Smooth muscle cell (in vitro differentiated cells): ENCODE data around the gene APC2. TPM values are rescaled to one million over a fixed set of nuclear protein-coding genes. Genes with fewer than 3 reads are reported as not detected.
"Not testable (repeated sequence)": the region's sequence is repeated elsewhere in the genome, so short reads cannot be mapped to it uniquely, and the experiment has no call there.

ENCODE experiments used
- DNase-seq: peaks from one replicate; lab custom pipeline; 2025; ENCODE audit not compliant: unreplicated experiment; lab: John Stamatoyannopoulos, UW
- H2AFZ ChIP-seq: fragments of 200-600 bp; sonication (generic); 2 replicates; pipeline ENCODE4 v1.6.0; 2016; ENCODE audit warnings: antibody characterized with exemption, low read depth, mild to moderate bottlenecking
- H3F3A ChIP-seq: fragments of 200-600 bp; sonication (generic); 2 replicates; pipeline ENCODE4 v1.6.0; 2017; ENCODE audit warnings: antibody characterized with exemption, low read depth
- H3K27ac ChIP-seq: fragments of 200-600 bp; sonication (generic); 2 replicates; pipeline ENCODE4 v1.5.1; 2016; ENCODE audit warnings: low read depth, mild to moderate bottlenecking
- H3K27me3 ChIP-seq: fragments of 200-600 bp; sonication (generic); 2 replicates; pipeline ENCODE4 v1.6.1; 2016; ENCODE audit warnings: low read depth, mild to moderate bottlenecking
- H3K36me3 ChIP-seq: fragments of 200-600 bp; sonication (generic); 2 replicates; pipeline ENCODE4 v1.5.1; 2016; ENCODE audit warnings: low read depth
- H3K4me1 ChIP-seq: fragments of 200-600 bp; sonication (generic); 2 replicates; pipeline ENCODE4 v1.5.1; 2016; ENCODE audit warnings: low read depth
- H3K4me2 ChIP-seq: fragments of 200-600 bp; sonication (generic); 2 replicates; pipeline ENCODE4 v1.6.0; 2016; ENCODE audit warnings: mild to moderate bottlenecking
- H3K4me3 ChIP-seq: fragments of 200-600 bp; sonication (generic); 2 replicates; pipeline ENCODE4 v1.5.1; 2016; ENCODE audit warnings: mild to moderate bottlenecking
- H3K79me2 ChIP-seq: fragments of 200-600 bp; sonication (generic); 2 replicates; pipeline ENCODE4 v1.6.0; 2016; ENCODE audit warnings: low read depth, mild to moderate bottlenecking
- H3K9ac ChIP-seq: fragments of 200-600 bp; sonication (generic); 2 replicates; pipeline ENCODE4 v1.6.0; 2016; ENCODE audit warnings: low read depth
- H3K9me3 ChIP-seq: fragments of 200-600 bp; sonication (generic); replicated peaks from 2 replicates; pipeline ENCODE4 v1.5.1; 2016; ENCODE audit warnings: low read depth
- H4K20me1 ChIP-seq: fragments of 200-600 bp; sonication (generic); 2 replicates; pipeline ENCODE4 v1.6.0; 2016; ENCODE audit warnings: low read depth
- CTCF ChIP-seq: fragments of 200-600 bp; sonication (generic); IDR thresholded peaks from 2 replicates; pipeline ENCODE4 v1.5.1; 2017; ENCODE audit warnings: borderline replicate concordance, mild to moderate bottlenecking, antibody characterized with exemption; ENCODE audit not compliant: insufficient read depth, poor library complexity, severe bottlenecking
- whole genome bisulfite sequencing: methylation state at CpG from one replicate; pipeline ENCODE4 v1.1.7; 2016; ENCODE audit warnings: low lambda C conversion rate; 5-methylcytosine and 5-hydroxymethylcytosine counted together
- polyA plus RNA-seq: library from polyadenylated mRNA; unstranded; fragments of >200 nt; fragmentation: Nextera tagmentation; extraction: Ambion mirVana; gene quantifications from 2 replicates; pipeline ENCODE4 v1.2.1, GENCODE V29; 2016
- total RNA-seq: library from RNA; depleted of rRNA; stranded (reverse); fragments of >200 nt; gene quantifications from 2 replicates; pipeline ENCODE4 v1.2.3, GENCODE V29; 2014

APC2 gene
- total and polyA plus RNA-seq, 2 experiments from 2014 or later, result 0.18 to 0.30 TPM

DNA sequence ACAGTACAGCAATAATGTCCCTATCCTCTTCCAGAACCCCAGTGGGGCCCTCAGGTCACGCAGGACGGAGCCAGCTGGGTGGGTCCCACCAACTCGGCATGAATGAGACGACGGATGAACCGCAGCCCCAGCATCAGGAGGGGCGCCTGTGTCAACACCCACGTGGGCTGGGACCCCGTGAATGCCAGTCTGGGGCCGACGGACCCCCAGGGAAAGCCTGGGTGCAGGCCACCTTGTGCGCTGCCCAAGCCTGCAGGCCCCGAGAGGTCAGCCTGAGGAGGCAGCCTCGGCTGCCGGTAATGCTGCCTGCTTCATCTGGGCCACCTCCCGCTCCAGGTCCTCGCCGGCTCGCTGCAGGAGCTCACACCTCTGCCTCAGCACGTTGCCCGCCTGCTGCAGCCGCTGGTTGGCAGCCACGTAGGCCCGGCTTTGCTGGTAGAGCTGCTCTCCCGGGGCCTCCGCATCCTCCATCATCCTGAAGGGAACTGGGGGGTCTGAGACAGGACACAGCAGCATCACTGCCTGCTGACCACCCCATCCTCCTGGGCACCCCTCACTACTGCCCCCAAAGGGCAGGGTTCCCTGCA lies 24.9 kb downstream of the APC2 start:
- WGBS, result 96% methylated on average over 26 of the region's 26 CpGs
- no peak for TF ChIP-seq CTCF

DNA sequence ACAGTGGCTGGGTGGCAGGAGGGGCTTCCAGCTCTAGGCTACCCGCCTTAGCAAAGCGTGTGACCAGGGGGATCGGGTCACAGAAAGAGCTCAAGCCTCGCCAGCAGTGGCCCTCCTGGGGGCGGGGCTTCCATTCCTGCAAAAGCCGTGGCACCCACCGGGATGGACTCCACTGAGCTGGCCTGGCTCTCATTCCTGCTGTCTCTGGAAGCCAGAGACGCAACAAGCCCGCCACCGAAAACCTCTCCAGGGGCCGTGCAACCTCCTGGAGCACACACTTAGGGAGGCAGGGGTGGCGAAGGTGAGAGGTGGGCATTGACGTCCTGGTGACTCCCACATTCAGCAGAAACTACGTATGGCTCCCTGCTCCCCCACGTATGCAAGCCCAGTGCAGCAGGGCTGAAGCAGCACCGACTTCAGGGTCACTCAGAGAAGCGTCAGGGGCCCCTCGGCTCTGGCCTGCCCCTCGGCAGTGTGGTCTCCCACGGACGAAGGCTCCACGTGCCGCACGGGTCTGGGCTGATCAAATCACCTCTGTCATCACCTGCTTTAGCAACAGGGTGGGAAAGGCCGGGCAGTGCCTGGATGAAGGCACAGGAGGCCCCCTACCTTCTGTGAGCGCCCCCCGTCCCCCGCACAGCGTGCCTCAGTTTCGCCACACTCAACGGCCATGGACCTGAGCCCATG lies 26.0 kb downstream of the APC2 start:
- Histone ChIP-seq H3K9me3 (no peaks in the 10 kb centered on the region), H3K27ac (no peak overlapping the region), H3K4me2 (no peak overlapping the region), H3K4me3 (no peak overlapping the region), H2AFZ (no peak overlapping the region), H3K36me3 (no peaks in the 10 kb centered on the region), H3K9ac (no peak overlapping the region), H3K79me2 (peaks cover 19% of the 10 kb centered on the region), H3F3A (no peaks in the 10 kb centered on the region), H4K20me1 (peaks cover 77% of the 10 kb centered on the region), H3K27me3 (peaks cover 30% of the 10 kb centered on the region), H3K4me1 (peaks cover 4% of the 10 kb centered on the region)
- TF ChIP-seq CTCF, result no peak
- DNase-seq, result no peak
- WGBS, result 96% methylated on average over 28 of the region's 31 CpGs

More for the DNA sequence above, 24.9 kb downstream of the APC2 start:
- H3K36me3 ChIP-seq, result no peaks in the 10 kb centered on the region
- peaks cover 41% of the 10 kb centered on the region for H3K27me3 ChIP-seq
- H2AFZ ChIP-seq, result no peak overlapping the region
- no peak for DNase-seq
- no peak overlapping the region for H3K27ac ChIP-seq
- H3K4me3 ChIP-seq, result no peak overlapping the region
- no peaks in the 10 kb centered on the region for H3K9me3 ChIP-seq
- H3K4me1 ChIP-seq, result peaks cover 9% of the 10 kb centered on the region
- no peak overlapping the region for H3K4me2 ChIP-seq
- no peaks in the 10 kb centered on the region for H3F3A ChIP-seq
- peaks cover 88% of the 10 kb centered on the region for H4K20me1 ChIP-seq
- H3K9ac ChIP-seq, result no peak overlapping the region
- peaks cover 19% of the 10 kb centered on the region for H3K79me2 ChIP-seq

- H2AFZ ChIP-seq, H3K4me2 ChIP-seq, H3K9ac ChIP-seq, H3K36me3 ChIP-seq, DNase-seq, H3K4me1 ChIP-seq, H3K9me3 ChIP-seq, H3K27ac ChIP-seq, H3F3A ChIP-seq, H3K4me3 ChIP-seq: not testable (repeated sequence)
- peaks cover 66% of the 10 kb centered on the region for H4K20me1 ChIP-seq
- 95% methylated on average over 9 of the region's 9 CpGs for WGBS
- peaks cover 19% of the 10 kb centered on the region for H3K79me2 ChIP-seq
- peaks cover 19% of the 10 kb centered on the region for H3K27me3 ChIP-seq
Measured at GRCh38 chr19:1477056-1477455, 27.1 kb downstream of the APC2 start.

GRCh38 chr19:1478934-1479707 lies 29.2 kb downstream of the APC2 start, which contains the start of gene C19orf25:
Gene C19orf25 (minus strand): TSS chr19:1479215. CDS start chr19:1478903, 312 bp downstream.
- peak within 1 kb of the TSS; percentile 11 for H3K27ac ChIP-seq
- peaks cover 19% of the 10 kb centered on the region for H3K79me2 ChIP-seq
- 2% methylated on average over 57 of the region's 71 CpGs for WGBS
- TF ChIP-seq CTCF, result no peak
- DNase-seq, result peak; percentile 55
- peak within 1 kb of the TSS; percentile 61 for H3K9ac ChIP-seq
- H3K9me3 ChIP-seq, result no peaks in the 10 kb centered on the region
- no peaks in the 10 kb centered on the region for H3F3A ChIP-seq
- peak within 1 kb of the TSS; percentile 98 for H3K4me2 ChIP-seq
- H2AFZ ChIP-seq, result peak within 1 kb of the TSS; percentile 98
- H3K4me3 ChIP-seq, result peak within 1 kb of the TSS; percentile 81
- no peaks in the 10 kb centered on the region for H3K4me1 ChIP-seq
- no peaks in the 10 kb centered on the region for H3K36me3 ChIP-seq
- peaks cover 45% of the 10 kb centered on the region for H4K20me1 ChIP-seq
- no peaks in the 10 kb centered on the region for H3K27me3 ChIP-seq
